Upper lobe of right lung (tissue), 1 donor: ENCODE results near the gene GALNTL6. TPM values are rescaled to one million over a fixed set of nuclear protein-coding genes. Genes with fewer than 3 reads are reported as not detected.

Experiments used
- ATAC-seq: fragments of 200-7000 bp; cut with Tn5 transposase; one replicate; pipeline ENCODE4 v1.9.1; 2020; ENCODE audit warnings: mild to moderate bottlenecking, moderate library complexity
- DNase-seq: peaks from one replicate; pipeline ENCODE4 v3.0.0-alpha.2; 2020
- H3K27ac ChIP-seq: fragments of 200-600 bp; one replicate; pipeline ENCODE4 v1.8.0; 2022
- H3K27me3 ChIP-seq: fragments of 200-600 bp; one replicate; pipeline ENCODE4 v1.8.0; 2022; ENCODE audit warnings: mild to moderate bottlenecking
- H3K36me3 ChIP-seq: fragments of 200-600 bp; one replicate; pipeline ENCODE4 v1.8.0; 2022
- H3K4me1 ChIP-seq: fragments of 200-600 bp; one replicate; pipeline ENCODE4 v1.8.0; 2022
- H3K4me3 ChIP-seq: fragments of 200-600 bp; one replicate; pipeline ENCODE4 v1.8.0; 2022; ENCODE audit warnings: mild to moderate bottlenecking
- H3K9me3 ChIP-seq: fragments of 200-600 bp; one replicate; pipeline ENCODE4 v1.8.0; 2022
- CTCF ChIP-seq: fragments of 200-600 bp; IDR thresholded peaks from one replicate; pipeline ENCODE4 v1.8.0; 2022; ENCODE audit warnings: antibody characterized with exemption
- intact Hi-C: fragments of 100-400 bp; cut with DNase I; formaldehyde crosslinking; loops from one replicate; pipeline ENCODE4 v1.11.0; 2022
- total RNA-seq: library from RNA; stranded (reverse); fragmentation: NEBNext Ultra II Directional; extraction: Animal tissue kit (Norgen Biotek cat#: 25700); gene quantifications from one replicate; pipeline ENCODE4 v1.2.1, GENCODE V29; 2021
- donor health status: DM: no; HTN: yes; CAD: no; lungs with severe emphysema.

The GALNTL6 gene
- total RNA-seq, 1 donor from 2014 or later = 0.20 TPM

GRCh38 chr4:172497321-172497720 lies 684.1 kb downstream of the GALNTL6 start:
- ATAC-seq (no peak), DNase-seq (no peak)
- intact Hi-C loops = no loop called here
- no peak overlapping the region for H3K4me3 ChIP-seq
- H3K9me3 ChIP-seq = no peaks in the 10 kb centered on the region
- H3K27ac ChIP-seq = no peak overlapping the region
- no peak for TF ChIP-seq CTCF
- H3K27me3 ChIP-seq = no peaks in the 10 kb centered on the region
- no peaks in the 10 kb centered on the region for H3K4me1 ChIP-seq
- H3K36me3 ChIP-seq = no peaks in the 10 kb centered on the region

GRCh38 chr4:172514011-172514410 lies 700.8 kb downstream of the GALNTL6 start:
- Histone ChIP-seq H3K27me3 (no peaks in the 10 kb centered on the region), H3K36me3 (no peaks in the 10 kb centered on the region), H3K27ac (no peak overlapping the region), H3K4me1 (no peaks in the 10 kb centered on the region), H3K4me3 (no peak overlapping the region), H3K9me3 (no peaks in the 10 kb centered on the region)
- ATAC-seq = no peak
- intact Hi-C loops = no loop called here
- DNase-seq = no peak
- TF ChIP-seq CTCF = no peak

GRCh38 chr4:172514801-172515200 lies 701.6 kb downstream of the GALNTL6 start:
- no peak for ATAC-seq
- intact Hi-C loops = no loop called here
- no peaks in the 10 kb centered on the region for H3K9me3 ChIP-seq

GRCh38 chr4:172515266-172515879 lies 702.2 kb downstream of the GALNTL6 start:
- ATAC-seq (no peak), DNase-seq (no peak)
- intact Hi-C loops = no loop called here
- Histone ChIP-seq H3K9me3 (no peaks in the 10 kb centered on the region), H3K4me3 (no peak overlapping the region), H3K27ac (no peak overlapping the region), H3K27me3 (no peaks in the 10 kb centered on the region), H3K36me3 (no peaks in the 10 kb centered on the region), H3K4me1 (no peaks in the 10 kb centered on the region)
- no peak for TF ChIP-seq CTCF

More at GRCh38 chr4:172514801-172515200, 701.6 kb downstream of the GALNTL6 start:
- no peak for TF ChIP-seq CTCF
- Histone ChIP-seq H3K4me1 (no peaks in the 10 kb centered on the region), H3K36me3 (no peaks in the 10 kb centered on the region), H3K27me3 (no peaks in the 10 kb centered on the region), H3K27ac (no peak overlapping the region), H3K4me3 (no peak overlapping the region)
- DNase-seq = no peak

- H3K36me3 ChIP-seq = no peaks in the 10 kb centered on the region
- ATAC-seq (no peak), DNase-seq (no peak)
- no peak for TF ChIP-seq CTCF
- no peaks in the 10 kb centered on the region for H3K27me3 ChIP-seq
- H3K27ac ChIP-seq = no peak overlapping the region
- H3K9me3 ChIP-seq = no peaks in the 10 kb centered on the region
- intact Hi-C loops = no loop called here
- no peaks in the 10 kb centered on the region for H3K4me1 ChIP-seq
- H3K4me3 ChIP-seq = no peak overlapping the region
These were observed 704.2 kb downstream of the GALNTL6 start for GRCh38 chr4:172517391-172517790.

- intact Hi-C loops = no loop called here
- Histone ChIP-seq H3K36me3 (no peaks in the 10 kb centered on the region), H3K4me1 (no peaks in the 10 kb centered on the region), H3K27me3 (no peaks in the 10 kb centered on the region), H3K9me3 (no peaks in the 10 kb centered on the region), H3K4me3 (no peak overlapping the region), H3K27ac (no peak overlapping the region)
- no peak for TF ChIP-seq CTCF
- ATAC-seq (no peak), DNase-seq (no peak)
These were observed 708.0 kb downstream of the GALNTL6 start for GRCh38 chr4:172521248-172521647.
